ENCODE data around the gene SLC25A41. TPM values are rescaled to one million over a fixed set of nuclear protein-coding genes. Genes with fewer than 3 reads are reported as not detected.

Gene SLC25A41
- total and polyA plus RNA-seq, 2 of the 13 experiments (the other 11 are each of a cell fraction or from before 2014, with no cell fraction given), result 0.33 to 0.95 TPM

DNA sequence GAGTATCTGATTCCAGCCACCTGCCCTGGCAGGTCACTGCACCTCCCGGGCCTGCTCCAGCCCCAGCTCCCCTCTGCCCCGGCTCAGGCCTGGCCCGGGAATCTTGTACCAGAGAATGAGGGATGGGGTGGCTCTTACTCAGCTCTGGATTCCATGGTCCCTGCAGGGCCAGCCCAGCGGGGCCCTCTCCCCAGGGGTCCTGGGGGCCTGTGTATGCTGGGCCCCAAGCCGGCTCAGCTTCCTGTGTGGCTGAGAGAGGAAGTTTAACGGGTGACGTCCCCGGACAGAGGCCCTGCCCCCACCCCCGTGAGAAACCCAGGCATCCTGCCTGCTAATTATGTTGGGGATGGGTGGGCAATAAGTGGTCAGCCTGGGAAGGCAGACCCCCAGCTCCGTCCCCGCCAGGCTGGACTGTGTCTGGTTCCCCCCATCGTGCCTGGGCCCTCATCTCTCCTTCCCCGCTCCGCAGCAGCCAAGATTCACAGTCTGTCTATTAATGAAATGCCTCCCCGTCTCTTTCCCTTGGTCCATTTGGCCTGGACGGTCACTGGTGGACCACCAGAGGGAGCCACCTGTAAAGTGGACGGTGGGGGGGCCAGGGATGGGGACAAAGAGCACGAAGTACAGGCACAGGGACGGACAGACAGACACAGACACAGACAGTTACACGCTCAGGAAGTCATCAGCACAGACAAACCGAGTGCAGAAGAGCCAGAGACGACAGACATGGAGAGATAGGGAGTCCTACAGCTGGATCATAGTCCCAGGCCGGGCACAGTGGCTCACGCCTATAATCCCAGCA lies 48.2 kb upstream of the SLC25A41 start, which contains the start of gene DENND1C (continued):
- TF ChIP-seq, protein P1, sequence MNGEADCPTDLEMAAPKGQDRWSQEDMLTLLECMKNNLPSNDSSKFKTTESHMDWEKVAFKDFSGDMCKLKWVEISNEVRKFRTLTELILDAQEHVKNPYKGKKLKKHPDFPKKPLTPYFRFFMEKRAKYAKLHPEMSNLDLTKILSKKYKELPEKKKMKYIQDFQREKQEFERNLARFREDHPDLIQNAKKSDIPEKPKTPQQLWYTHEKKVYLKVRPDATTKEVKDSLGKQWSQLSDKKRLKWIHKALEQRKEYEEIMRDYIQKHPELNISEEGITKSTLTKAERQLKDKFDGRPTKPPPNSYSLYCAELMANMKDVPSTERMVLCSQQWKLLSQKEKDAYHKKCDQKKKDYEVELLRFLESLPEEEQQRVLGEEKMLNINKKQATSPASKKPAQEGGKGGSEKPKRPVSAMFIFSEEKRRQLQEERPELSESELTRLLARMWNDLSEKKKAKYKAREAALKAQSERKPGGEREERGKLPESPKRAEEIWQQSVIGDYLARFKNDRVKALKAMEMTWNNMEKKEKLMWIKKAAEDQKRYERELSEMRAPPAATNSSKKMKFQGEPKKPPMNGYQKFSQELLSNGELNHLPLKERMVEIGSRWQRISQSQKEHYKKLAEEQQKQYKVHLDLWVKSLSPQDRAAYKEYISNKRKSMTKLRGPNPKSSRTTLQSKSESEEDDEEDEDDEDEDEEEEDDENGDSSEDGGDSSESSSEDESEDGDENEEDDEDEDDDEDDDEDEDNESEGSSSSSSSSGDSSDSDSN (CRISPR knock-in tag; IDR thresholded peaks at IDR 0.05), result no peak
- TF ChIP-seq, protein P2, sequence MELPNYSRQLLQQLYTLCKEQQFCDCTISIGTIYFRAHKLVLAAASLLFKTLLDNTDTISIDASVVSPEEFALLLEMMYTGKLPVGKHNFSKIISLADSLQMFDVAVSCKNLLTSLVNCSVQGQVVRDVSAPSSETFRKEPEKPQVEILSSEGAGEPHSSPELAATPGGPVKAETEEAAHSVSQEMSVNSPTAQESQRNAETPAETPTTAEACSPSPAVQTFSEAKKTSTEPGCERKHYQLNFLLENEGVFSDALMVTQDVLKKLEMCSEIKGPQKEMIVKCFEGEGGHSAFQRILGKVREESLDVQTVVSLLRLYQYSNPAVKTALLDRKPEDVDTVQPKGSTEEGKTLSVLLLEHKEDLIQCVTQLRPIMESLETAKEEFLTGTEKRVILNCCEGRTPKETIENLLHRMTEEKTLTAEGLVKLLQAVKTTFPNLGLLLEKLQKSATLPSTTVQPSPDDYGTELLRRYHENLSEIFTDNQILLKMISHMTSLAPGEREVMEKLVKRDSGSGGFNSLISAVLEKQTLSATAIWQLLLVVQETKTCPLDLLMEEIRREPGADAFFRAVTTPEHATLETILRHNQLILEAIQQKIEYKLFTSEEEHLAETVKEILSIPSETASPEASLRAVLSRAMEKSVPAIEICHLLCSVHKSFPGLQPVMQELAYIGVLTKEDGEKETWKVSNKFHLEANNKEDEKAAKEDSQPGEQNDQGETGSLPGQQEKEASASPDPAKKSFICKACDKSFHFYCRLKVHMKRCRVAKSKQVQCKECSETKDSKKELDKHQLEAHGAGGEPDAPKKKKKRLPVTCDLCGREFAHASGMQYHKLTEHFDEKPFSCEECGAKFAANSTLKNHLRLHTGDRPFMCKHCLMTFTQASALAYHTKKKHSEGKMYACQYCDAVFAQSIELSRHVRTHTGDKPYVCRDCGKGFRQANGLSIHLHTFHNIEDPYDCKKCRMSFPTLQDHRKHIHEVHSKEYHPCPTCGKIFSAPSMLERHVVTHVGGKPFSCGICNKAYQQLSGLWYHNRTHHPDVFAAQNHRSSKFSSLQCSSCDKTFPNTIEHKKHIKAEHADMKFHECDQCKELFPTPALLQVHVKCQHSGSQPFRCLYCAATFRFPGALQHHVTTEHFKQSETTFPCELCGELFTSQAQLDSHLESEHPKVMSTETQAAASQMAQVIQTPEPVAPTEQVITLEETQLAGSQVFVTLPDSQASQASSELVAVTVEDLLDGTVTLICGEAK (IDR thresholded peaks at IDR 0.05), result no peak
- TF ChIP-seq, protein P2 (CRISPR knock-in tag; IDR thresholded peaks at IDR 0.05), result no peak
- no peak for TF ChIP-seq SIX4 (CRISPR knock-in tag; IDR thresholded peaks at IDR 0.05)
- no peak for TF ChIP-seq ZNF562 (CRISPR knock-in tag; IDR thresholded peaks at IDR 0.05; ENCODE audit: borderline replicate concordance)
- no peak; the same call in 1 of the 2 replicates for TF ChIP-seq ZSCAN21 (CRISPR knock-in tag; IDR thresholded peaks at IDR 0.05; ENCODE audit: borderline replicate concordance)
- TF ChIP-seq, protein P3, sequence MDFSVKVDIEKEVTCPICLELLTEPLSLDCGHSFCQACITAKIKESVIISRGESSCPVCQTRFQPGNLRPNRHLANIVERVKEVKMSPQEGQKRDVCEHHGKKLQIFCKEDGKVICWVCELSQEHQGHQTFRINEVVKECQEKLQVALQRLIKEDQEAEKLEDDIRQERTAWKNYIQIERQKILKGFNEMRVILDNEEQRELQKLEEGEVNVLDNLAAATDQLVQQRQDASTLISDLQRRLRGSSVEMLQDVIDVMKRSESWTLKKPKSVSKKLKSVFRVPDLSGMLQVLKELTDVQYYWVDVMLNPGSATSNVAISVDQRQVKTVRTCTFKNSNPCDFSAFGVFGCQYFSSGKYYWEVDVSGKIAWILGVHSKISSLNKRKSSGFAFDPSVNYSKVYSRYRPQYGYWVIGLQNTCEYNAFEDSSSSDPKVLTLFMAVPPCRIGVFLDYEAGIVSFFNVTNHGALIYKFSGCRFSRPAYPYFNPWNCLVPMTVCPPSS (IDR thresholded peaks at IDR 0.05), result no peak
- TF ChIP-seq, protein P4, sequence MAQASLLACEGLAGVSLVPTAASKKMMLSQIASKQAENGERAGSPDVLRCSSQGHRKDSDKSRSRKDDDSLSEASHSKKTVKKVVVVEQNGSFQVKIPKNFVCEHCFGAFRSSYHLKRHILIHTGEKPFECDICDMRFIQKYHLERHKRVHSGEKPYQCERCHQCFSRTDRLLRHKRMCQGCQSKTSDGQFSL (CRISPR knock-in tag; IDR thresholded peaks at IDR 0.05), result peak; percentile 100
- TF ChIP-seq YEATS4 (CRISPR knock-in tag; IDR thresholded peaks at IDR 0.05; ENCODE audit: borderline replicate concordance), result no peak
- TF ChIP-seq SP2 (CRISPR knock-in tag; IDR thresholded peaks at IDR 0.05), result no peak
- TF ChIP-seq ZNF225 (CRISPR knock-in tag; IDR thresholded peaks at IDR 0.05), result no peak
- TF ChIP-seq ZIK1 (CRISPR knock-in tag; IDR thresholded peaks at IDR 0.05; ENCODE audit: borderline replicate concordance, low read depth), result no peak
- TF ChIP-seq FOXK2 (IDR thresholded peaks at IDR 0.05), result no peak

Measured in HepG2 (cell line).